Esophagus squamous epithelium (tissue), 4 donors: ENCODE measurements around the gene SERPINA5.

ENCODE experiments used
- POLR2A ChIP-seq, 4 donors: fragments of 450-650 bp; IDR thresholded peaks; one replicate each; pipeline ENCODE4 v1.6.1; 2017; ENCODE audit warnings: antibody characterized with exemption in 4 of 4, mild to moderate bottlenecking in 4 of 4, moderate library complexity in 3 of 4
- TF ChIP-seq, protein P1 (sequence below), 6 experiments: fragments of 450-650 bp in 4 of 6; fragments of 200-600 bp in 2 of 6; sonication (generic) in 2 of 6; IDR thresholded peaks; one replicate each; pipeline ENCODE4 v1.5.1; 2016 to 2019; ENCODE audit warnings: antibody characterized with exemption in 6 of 6, mild to moderate bottlenecking in 4 of 6, moderate library complexity in 4 of 6

DNA sequence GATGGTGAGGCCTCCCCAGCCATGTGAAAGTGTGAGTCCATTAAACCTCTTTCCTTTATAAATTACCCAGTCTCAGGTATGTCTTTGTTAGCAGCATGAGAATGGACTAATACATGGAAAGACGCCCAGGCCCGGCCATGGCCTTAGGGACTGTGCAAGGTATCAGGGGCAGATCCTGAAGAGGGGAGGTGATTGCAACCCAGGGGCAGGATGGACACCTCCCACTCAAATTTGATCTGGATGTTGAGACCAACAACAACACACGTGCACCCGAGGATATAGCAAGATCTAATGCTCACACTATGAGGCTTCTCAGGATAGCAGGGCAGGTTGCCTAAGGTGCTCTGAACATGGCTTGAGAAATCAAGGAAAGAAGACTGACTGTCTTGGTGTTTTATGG, 33.5 kb upstream of the SERPINA5 start:
- TF ChIP-seq, protein P1, sequence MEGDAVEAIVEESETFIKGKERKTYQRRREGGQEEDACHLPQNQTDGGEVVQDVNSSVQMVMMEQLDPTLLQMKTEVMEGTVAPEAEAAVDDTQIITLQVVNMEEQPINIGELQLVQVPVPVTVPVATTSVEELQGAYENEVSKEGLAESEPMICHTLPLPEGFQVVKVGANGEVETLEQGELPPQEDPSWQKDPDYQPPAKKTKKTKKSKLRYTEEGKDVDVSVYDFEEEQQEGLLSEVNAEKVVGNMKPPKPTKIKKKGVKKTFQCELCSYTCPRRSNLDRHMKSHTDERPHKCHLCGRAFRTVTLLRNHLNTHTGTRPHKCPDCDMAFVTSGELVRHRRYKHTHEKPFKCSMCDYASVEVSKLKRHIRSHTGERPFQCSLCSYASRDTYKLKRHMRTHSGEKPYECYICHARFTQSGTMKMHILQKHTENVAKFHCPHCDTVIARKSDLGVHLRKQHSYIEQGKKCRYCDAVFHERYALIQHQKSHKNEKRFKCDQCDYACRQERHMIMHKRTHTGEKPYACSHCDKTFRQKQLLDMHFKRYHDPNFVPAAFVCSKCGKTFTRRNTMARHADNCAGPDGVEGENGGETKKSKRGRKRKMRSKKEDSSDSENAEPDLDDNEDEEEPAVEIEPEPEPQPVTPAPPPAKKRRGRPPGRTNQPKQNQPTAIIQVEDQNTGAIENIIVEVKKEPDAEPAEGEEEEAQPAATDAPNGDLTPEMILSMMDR (IDR thresholded peaks at IDR 0.05), result no peak
- no peak for TF ChIP-seq POLR2A (IDR thresholded peaks at IDR 0.05)
